Endothelial cell (in vitro differentiated cells): ENCODE results near the gene SCUBE2. TPM values are rescaled to one million over a fixed set of nuclear protein-coding genes. Genes with fewer than 3 reads are reported as not detected.
"Not testable (repeated sequence)": the region's sequence is repeated elsewhere in the genome, so short reads cannot be mapped to it uniquely, and the experiment has no call there.

Source experiments
- DNase-seq: peaks from one replicate; pipeline ENCODE4 v3.0.0; 2021; ENCODE audit warnings: low spot score
- H3K27ac Mint-ChIP-seq: one replicate; pipeline ENCODE4 v1.8.0; 2021; ENCODE audit warnings: mixed read lengths, inconsistent platforms; ENCODE audit not compliant: unreplicated experiment
- H3K27me3 Mint-ChIP-seq: one replicate; pipeline ENCODE4 v1.8.0; 2021; ENCODE audit warnings: mild to moderate bottlenecking, moderate library complexity, mixed read lengths, inconsistent platforms; ENCODE audit not compliant: unreplicated experiment
- H3K36me3 Mint-ChIP-seq: one replicate; pipeline ENCODE4 v1.8.0; 2021; ENCODE audit warnings: mild to moderate bottlenecking, low read depth, mixed read lengths, inconsistent platforms; ENCODE audit not compliant: unreplicated experiment
- H3K4me1 Mint-ChIP-seq: one replicate; pipeline ENCODE4 v1.8.0; 2021; ENCODE audit warnings: mild to moderate bottlenecking, mixed read lengths, inconsistent platforms; ENCODE audit not compliant: unreplicated experiment
- H3K4me3 Mint-ChIP-seq: one replicate; pipeline ENCODE4 v1.8.0; 2021; ENCODE audit warnings: mild to moderate bottlenecking, mixed read lengths, inconsistent platforms; ENCODE audit not compliant: unreplicated experiment
- H3K9me3 Mint-ChIP-seq: one replicate; pipeline ENCODE4 v1.8.0; 2021; ENCODE audit warnings: mixed read lengths, inconsistent platforms; ENCODE audit not compliant: unreplicated experiment
- total RNA-seq: library from RNA; stranded (reverse); fragmentation: NEBNext Ultra II Directional; extraction: Animal tissue kit (Norgen Biotek cat#: 25700); gene quantifications from one replicate; pipeline ENCODE4 v1.2.1, GENCODE V29; 2021; ENCODE audit not compliant: unreplicated experiment
- TF ChIP-seq, protein P1 (sequence below): fragments of 200-600 bp; sonication (generic); IDR thresholded peaks from one replicate; pipeline ENCODE4 v1.5.0; 2021; ENCODE audit warnings: antibody characterized with exemption; ENCODE audit not compliant: unreplicated experiment

SCUBE2 gene
- total RNA-seq, 1 donor from 2014 or later, result 2.4 TPM

DNA sequence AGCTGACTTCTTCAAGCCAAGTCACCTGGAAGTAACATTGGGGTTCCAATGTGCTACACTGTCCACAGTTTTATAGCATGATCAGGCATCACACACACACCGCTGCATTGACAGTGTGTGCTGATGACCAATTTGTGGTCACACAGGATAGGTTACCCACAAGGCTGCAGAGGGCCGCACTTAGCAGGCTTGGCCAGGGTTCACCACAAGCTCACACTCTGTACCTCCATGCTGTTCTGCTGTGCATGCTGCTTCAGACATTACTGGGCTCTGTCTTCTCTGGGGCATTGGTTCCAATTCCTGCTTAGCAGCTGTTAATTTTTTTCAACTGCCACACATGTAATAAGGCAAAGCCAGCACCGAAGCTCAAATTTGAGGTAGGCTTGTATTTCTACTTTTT is 76.6 kb downstream of the SCUBE2 start:
- Mint-ChIP-seq H3K27ac (no peak overlapping the region), H3K4me1 (peaks cover 16% of the 10 kb centered on the region), H3K4me3 (no peak overlapping the region), H3K36me3 (no peaks in the 10 kb centered on the region), H3K9me3 (no peaks in the 10 kb centered on the region), H3K27me3 (peaks cover 5% of the 10 kb centered on the region)
- no peak for DNase-seq
- TF ChIP-seq, protein P1, sequence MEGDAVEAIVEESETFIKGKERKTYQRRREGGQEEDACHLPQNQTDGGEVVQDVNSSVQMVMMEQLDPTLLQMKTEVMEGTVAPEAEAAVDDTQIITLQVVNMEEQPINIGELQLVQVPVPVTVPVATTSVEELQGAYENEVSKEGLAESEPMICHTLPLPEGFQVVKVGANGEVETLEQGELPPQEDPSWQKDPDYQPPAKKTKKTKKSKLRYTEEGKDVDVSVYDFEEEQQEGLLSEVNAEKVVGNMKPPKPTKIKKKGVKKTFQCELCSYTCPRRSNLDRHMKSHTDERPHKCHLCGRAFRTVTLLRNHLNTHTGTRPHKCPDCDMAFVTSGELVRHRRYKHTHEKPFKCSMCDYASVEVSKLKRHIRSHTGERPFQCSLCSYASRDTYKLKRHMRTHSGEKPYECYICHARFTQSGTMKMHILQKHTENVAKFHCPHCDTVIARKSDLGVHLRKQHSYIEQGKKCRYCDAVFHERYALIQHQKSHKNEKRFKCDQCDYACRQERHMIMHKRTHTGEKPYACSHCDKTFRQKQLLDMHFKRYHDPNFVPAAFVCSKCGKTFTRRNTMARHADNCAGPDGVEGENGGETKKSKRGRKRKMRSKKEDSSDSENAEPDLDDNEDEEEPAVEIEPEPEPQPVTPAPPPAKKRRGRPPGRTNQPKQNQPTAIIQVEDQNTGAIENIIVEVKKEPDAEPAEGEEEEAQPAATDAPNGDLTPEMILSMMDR, result no peak

DNA sequence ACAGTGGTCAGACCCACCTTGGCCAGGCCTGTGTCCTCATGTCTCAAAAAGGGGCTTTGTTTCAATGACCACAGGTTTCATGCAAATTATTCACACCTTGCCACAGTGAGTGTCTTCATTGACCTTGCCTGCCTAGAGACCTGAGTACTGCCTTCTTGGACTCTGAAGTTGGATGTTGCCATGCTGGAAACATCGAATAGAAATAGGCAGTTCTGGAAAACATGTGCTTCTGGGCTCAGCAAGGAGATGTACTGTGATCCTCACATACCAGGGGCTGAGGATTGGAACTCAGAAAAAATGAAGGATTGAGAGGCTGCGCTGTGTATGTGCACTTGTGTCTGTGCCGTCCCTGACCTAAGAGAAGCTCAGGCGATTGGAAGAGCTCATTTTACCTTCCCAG is 78.0 kb downstream of the SCUBE2 start:
- H3K27me3 Mint-ChIP-seq, result peaks cover 6% of the 10 kb centered on the region
- H3K9me3 Mint-ChIP-seq, result no peaks in the 10 kb centered on the region
- no peak overlapping the region for H3K27ac Mint-ChIP-seq
- H3K36me3 Mint-ChIP-seq, result no peaks in the 10 kb centered on the region
- H3K4me3 Mint-ChIP-seq, result no peak overlapping the region
- no peak for DNase-seq
- TF ChIP-seq, protein P1, result no peak
- H3K4me1 Mint-ChIP-seq, result peaks cover 15% of the 10 kb centered on the region

DNA sequence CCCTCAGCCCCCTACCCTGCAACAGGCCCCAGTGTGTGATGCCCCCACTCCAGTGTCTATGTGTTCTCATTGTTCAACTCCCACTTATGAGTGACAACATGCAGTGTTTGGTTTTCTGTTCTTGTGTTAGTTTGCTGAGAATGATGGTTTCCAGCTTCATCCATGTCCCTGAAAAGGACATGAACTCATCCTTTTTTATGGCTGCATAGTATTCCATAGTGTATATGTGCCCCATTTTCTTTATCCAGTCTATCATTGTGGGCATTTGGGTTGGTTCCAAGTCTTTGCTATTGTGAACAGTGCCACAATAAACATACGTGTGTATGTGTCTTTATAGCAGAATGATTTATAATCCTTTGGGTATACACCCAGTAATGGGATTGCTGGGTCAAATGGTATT is 81.9 kb downstream of the SCUBE2 start:
- not testable (repeated sequence) for H3K36me3 Mint-ChIP-seq, DNase-seq, H3K9me3 Mint-ChIP-seq, H3K4me1 Mint-ChIP-seq, H3K27ac Mint-ChIP-seq, H3K4me3 Mint-ChIP-seq
- H3K27me3 Mint-ChIP-seq, result peaks cover 18% of the 10 kb centered on the region

DNA sequence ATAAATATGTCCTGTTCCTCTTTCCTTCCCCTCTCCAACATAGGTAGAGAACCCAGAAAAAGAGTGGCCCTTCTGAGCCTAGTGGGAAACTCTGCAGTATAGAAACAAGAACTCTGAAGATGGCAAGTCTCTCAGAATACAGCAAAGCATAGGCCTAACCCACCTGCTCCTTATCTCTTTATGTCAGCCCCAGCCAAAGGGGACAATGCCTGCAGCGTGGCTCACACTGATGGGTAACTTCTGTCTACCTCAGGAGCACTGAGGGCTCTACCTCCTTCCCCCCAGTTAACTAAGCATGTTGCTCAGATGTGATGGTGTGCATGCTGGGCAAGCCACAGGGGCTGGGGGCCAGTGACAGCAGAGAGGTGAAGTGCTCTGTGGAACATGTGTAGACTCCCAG is 82.7 kb downstream of the SCUBE2 start:
- Mint-ChIP-seq H3K27ac (no peak overlapping the region), H3K27me3 (peaks cover 15% of the 10 kb centered on the region), H3K36me3 (peaks cover 6% of the 10 kb centered on the region), H3K4me1 (peaks cover 5% of the 10 kb centered on the region), H3K4me3 (no peak overlapping the region), H3K9me3 (no peaks in the 10 kb centered on the region)
- TF ChIP-seq, protein P1, result no peak
- DNase-seq, result no peak

DNA sequence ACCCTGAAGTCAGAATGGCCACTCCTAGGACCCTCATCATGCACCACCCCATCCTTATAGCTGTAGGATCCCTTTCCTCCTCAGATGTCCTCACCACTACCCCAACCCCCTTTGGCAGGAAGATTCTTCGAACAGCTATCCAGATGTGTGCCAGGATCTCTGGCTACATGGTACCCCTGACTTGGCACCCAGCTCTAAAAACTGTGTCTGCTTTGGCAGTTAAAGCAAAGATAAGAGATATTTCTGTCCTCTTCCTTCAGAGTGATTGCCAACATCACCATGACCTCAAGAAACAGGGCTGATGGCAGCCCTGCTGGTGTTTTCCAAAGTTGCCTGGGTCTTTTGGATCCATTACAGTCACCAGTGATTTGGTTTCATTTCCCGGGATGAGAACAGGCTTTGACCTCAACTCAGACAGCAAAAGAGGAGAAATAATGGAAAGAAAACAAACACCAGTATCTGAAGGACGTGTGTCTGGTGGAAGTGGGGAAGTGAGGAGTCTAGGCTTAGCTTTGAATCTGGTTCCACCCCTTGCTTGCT is 83.3 kb downstream of the SCUBE2 start:
- H3K27ac Mint-ChIP-seq, result no peak overlapping the region
- TF ChIP-seq, protein P1, result no peak
- H3K9me3 Mint-ChIP-seq, result no peaks in the 10 kb centered on the region
- H3K27me3 Mint-ChIP-seq, result peaks cover 19% of the 10 kb centered on the region
- peaks cover 8% of the 10 kb centered on the region for H3K4me1 Mint-ChIP-seq
- peaks cover 8% of the 10 kb centered on the region for H3K36me3 Mint-ChIP-seq
- DNase-seq, result no peak
- H3K4me3 Mint-ChIP-seq, result no peak overlapping the region

DNA sequence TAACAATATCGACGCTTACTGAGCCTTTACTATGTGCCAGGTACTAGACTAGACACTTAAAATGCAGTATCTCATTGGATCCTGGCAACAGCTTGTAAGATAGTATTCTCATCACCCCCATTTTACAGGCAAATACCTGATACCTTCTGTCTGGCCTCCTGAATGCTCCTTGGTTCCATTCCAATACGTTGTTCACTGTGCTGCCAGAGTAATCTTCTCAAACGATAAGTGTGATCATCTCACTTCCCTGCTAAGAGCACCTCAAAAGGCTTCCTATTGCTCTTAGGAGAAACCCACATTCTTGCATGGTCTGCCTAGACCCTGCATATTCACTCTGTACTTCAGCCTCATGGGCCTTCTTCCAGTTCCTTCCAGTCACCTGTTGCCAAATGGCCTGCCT is 86.3 kb downstream of the SCUBE2 start:
- Mint-ChIP-seq H3K27me3 (peaks cover 19% of the 10 kb centered on the region), H3K36me3 (peaks cover 9% of the 10 kb centered on the region), H3K4me1 (peaks cover 15% of the 10 kb centered on the region), H3K4me3 (peak overlapping the region; percentile 34), H3K27ac (no peak overlapping the region), H3K9me3 (no peaks in the 10 kb centered on the region)
- TF ChIP-seq, protein P1, result no peak
- no peak for DNase-seq
